ENCODE measurements around the gene C16orf92.

GRCh38 chr16:29984137-29984763, 38.7 kb upstream of the C16orf92 start:
- no peak for TF ChIP-seq CTCF (IDR thresholded peaks at IDR 0.05; ENCODE audit: borderline replicate concordance, extremely low read depth, low read length, poor library complexity, severe bottlenecking)
- TF ChIP-seq EZH2 (IDR thresholded peaks at IDR 0.05; ENCODE audit: borderline replicate concordance, low read depth, low read length, severe bottlenecking) = no peak

Data from DND-41 (cell line).